H1 (cell line): Measurements from ENCODE around the gene INAFM2.

Experiments used
- CEBPB ChIP-seq: IDR thresholded peaks from 2 replicates; pipeline ENCODE4 v1.6.1; 2012; ENCODE audit warnings: low read depth, low read length
- EGR1 ChIP-seq: IDR thresholded peaks from 2 replicates; pipeline ENCODE4 v1.6.1; 2011; ENCODE audit warnings: low read depth, low read length, borderline replicate concordance
- EZH2 ChIP-seq: fragments of 200-600 bp; sonication (generic); IDR thresholded peaks from 2 replicates; pipeline ENCODE4 v1.7.1; 2012; ENCODE audit warnings: low read depth, mild to moderate bottlenecking, moderate library complexity, low read length, inconsistent platforms; ENCODE audit not compliant: severe bottlenecking
- POLR2A ChIP-seq, 2 experiments: IDR thresholded peaks; 1 replicate in 1 of 2; 2 replicates in 1 of 2; pipeline ENCODE4 v1.6.1; 2011; ENCODE audit warnings: low read depth in 2 of 2, low read length in 2 of 2, mild to moderate bottlenecking in 2 of 2; ENCODE audit errors: control extremely low read depth in 1 of 2
- POLR2AphosphoS5 ChIP-seq: IDR thresholded peaks from 2 replicates; pipeline ENCODE4 v1.6.1; 2011; ENCODE audit warnings: low read depth, low read length
- RAD21 ChIP-seq, 2 experiments: IDR thresholded peaks in 1 of 2; conservative IDR thresholded peaks in 1 of 2; 2 replicates each; pipeline ENCODE4 v1.6.1; 2011; ENCODE audit warnings: low read depth in 2 of 2, low read length in 2 of 2, improper control_type of control experiment in 1 of 2, inconsistent platforms in 1 of 2, mild to moderate bottlenecking in 1 of 2, moderate library complexity in 1 of 2
- RFX5 ChIP-seq: IDR thresholded peaks from 2 replicates; pipeline ENCODE4 v1.6.1; 2011; ENCODE audit warnings: low read depth, low read length, improper control_type of control experiment, borderline replicate concordance
- SP1 ChIP-seq: IDR thresholded peaks from 2 replicates; pipeline ENCODE4 v1.6.1; 2011; ENCODE audit warnings: low read depth, low read length
- TF ChIP-seq, protein P1 (sequence below), 3 experiments: IDR thresholded peaks; 1 replicate in 2 of 3; 2 replicates in 1 of 3; pipeline versions ENCODE4 v1.5.1 to v1.6.1; 2011; ENCODE audit warnings: low read length in 3 of 3, mild to moderate bottlenecking in 3 of 3, inconsistent platforms in 2 of 3, low read depth in 1 of 3, moderate library complexity in 1 of 3; ENCODE audit not compliant: insufficient read depth in 1 of 3; ENCODE audit errors: control extremely low read depth in 1 of 3
- TF ChIP-seq, protein P2 (sequence below): IDR thresholded peaks from 2 replicates; pipeline ENCODE4 v1.6.1; 2011; ENCODE audit warnings: low read depth, mild to moderate bottlenecking, low read length; ENCODE audit not compliant: insufficient read depth
- TF ChIP-seq, protein P3 (sequence below): IDR thresholded peaks from 2 replicates; pipeline ENCODE4 v1.6.1; 2012; ENCODE audit warnings: inconsistent platforms

DNA sequence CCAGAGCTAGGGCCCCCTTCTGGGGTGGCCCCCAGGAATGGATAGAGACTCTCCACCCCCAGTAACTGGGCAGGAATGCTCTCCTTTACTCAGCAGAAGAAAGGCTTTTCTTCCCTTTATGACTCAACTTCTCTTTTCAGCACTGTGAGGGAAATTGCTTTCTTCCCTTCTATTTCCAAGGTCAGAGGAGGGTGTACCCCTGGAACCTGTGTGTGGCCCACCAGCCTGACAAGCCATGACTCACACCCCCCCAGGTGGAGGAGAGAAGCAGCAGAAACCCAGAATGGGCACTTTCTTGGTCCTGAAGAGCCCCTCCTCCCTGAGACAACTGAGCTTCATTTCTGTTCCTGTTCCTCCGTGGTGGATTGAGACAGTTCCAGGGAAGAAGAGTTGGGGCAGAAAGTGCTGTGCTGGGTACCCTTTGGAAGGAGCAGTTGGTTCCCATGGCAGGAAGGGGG is 37.9 kb upstream of the INAFM2 start:
- TF ChIP-seq, protein P1, sequence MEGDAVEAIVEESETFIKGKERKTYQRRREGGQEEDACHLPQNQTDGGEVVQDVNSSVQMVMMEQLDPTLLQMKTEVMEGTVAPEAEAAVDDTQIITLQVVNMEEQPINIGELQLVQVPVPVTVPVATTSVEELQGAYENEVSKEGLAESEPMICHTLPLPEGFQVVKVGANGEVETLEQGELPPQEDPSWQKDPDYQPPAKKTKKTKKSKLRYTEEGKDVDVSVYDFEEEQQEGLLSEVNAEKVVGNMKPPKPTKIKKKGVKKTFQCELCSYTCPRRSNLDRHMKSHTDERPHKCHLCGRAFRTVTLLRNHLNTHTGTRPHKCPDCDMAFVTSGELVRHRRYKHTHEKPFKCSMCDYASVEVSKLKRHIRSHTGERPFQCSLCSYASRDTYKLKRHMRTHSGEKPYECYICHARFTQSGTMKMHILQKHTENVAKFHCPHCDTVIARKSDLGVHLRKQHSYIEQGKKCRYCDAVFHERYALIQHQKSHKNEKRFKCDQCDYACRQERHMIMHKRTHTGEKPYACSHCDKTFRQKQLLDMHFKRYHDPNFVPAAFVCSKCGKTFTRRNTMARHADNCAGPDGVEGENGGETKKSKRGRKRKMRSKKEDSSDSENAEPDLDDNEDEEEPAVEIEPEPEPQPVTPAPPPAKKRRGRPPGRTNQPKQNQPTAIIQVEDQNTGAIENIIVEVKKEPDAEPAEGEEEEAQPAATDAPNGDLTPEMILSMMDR (IDR thresholded peaks at IDR 0.05; ENCODE audit: control extremely low read depth in 1 of 3, insufficient read depth in 1 of 3, low read depth in 1 of 3, low read length in 3 of 3): no peak
- TF ChIP-seq SP1 (no peak), POLR2A (IDR thresholded peaks at IDR 0.05; ENCODE audit: control extremely low read depth in 1 of 2, low read depth in 2 of 2, low read length in 2 of 2) (no peak), POLR2AphosphoS5 (no peak), RAD21 (IDR thresholded peaks at IDR 0.05 in 1 of 2, conservative IDR thresholded peaks at IDR 0.05 in 1 of 2; ENCODE audit: low read depth in 2 of 2, low read length in 2 of 2) (no peak), EGR1 (no peak), CEBPB (no peak), RFX5 (no peak), EZH2 (no peak)
- TF ChIP-seq, protein P2, sequence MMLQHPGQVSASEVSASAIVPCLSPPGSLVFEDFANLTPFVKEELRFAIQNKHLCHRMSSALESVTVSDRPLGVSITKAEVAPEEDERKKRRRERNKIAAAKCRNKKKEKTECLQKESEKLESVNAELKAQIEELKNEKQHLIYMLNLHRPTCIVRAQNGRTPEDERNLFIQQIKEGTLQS: no peak
- TF ChIP-seq, protein P3, sequence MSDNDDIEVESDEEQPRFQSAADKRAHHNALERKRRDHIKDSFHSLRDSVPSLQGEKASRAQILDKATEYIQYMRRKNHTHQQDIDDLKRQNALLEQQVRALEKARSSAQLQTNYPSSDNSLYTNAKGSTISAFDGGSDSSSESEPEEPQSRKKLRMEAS: no peak
